Activated CD4-positive, CD25-positive, alpha-beta regulatory T cell treated with anti-CD3 and anti-CD28 coated beads, Interleukin-2, amount 50 U/mL, for 24 hours (primary cell): ENCODE data around the gene SCP2.

Experiments
- ATAC-seq, 2 donors: fragments of 150-1000 bp; cut with Tn5 transposase; one replicate each; pipeline ENCODE4 v1.10.0; 2021; ENCODE audit warnings: mild to moderate bottlenecking in 1 of 2, moderate library complexity in 1 of 2

SCP2 gene

DNA sequence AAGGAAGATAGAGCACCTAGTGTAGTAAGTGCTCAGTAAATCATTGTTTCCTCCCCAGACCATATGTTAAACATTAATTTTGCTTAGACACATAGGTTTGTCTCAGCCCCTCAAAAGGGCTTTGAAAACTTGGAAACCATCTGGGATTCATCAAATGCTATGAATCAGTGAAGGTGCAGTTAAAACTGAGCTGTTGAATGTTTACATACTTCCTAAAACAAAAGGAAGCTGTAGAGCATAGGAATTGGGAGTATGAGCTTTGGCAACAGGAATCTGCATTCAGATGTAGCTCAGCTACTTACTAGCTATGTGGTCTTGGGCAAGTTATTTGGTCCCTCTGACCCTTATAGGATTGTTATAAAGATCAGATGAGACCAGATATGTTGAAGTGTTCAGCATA, 116.2 kb downstream of the SCP2 start:
- ATAC-seq, result no peak

DNA sequence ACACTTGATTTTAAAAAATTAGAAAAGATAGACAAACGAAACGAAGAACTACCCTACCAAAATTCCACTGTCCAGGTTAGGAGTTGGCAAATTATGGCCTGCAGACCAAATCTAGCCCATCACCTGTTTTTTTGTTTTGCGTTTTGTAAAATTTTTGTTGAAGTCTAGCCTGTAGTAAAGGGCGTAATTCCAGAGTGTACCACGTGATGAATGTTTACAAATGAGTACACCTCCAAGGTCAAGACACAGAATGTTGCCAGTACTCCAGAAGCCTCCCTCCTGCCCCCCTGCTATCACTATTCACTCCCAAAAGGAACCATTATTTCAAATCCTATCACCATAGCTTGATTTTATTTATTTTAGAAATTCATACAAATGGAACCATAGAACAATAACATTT, 117.8 kb downstream of the SCP2 start:
- ATAC-seq, result no peak

- no peak for ATAC-seq
Measured at GRCh38 chr1:53046930-53047329, 119.9 kb downstream of the SCP2 start.

DNA sequence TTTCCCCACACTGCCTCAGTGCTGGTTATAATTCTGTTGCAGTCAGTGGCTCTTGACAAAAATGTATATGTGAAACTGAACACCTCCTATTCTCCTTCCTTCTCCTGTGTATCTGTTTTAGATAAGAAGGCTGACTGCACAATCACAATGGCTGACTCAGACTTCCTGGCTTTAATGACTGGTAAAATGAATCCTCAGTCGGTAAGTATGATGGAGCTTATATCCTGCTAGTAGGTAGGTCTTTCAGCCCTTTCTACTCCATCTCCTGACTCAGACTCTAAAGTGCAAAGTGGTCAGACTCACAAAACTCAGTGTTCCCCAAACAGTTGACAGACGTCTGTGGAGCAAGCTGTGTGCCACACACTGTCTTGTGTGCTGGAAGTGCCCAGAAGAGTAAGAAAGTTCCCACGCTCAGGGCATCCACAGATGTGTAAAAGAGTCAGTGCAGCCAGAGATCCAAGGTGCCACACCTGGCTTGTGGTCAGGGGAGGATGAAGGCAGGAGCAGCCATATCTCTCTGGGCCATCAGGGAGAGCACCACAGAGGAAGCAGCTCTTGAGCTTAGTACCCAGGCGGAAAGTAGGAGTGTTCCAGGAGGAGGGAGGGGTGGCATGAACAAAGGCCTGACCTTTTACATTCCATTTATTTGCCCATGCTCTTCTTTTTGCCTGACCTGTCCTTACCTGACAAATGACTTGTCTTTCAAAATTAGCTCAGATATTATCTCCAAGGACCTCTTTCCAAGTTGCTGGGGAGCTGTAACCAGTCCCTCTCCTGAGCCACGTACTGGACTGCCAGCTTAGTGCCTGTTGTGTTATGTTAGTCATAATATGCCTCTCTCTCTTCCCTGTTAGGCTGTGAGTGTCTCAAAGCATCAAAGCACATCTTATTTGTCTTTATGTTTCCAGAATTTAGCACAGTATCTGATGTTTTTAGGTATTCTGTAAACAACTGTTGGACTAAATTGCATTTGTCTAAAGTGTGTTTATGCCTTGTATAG, 121.0 kb downstream of the SCP2 start:
- peak; percentile 46 to 53 for ATAC-seq

DNA sequence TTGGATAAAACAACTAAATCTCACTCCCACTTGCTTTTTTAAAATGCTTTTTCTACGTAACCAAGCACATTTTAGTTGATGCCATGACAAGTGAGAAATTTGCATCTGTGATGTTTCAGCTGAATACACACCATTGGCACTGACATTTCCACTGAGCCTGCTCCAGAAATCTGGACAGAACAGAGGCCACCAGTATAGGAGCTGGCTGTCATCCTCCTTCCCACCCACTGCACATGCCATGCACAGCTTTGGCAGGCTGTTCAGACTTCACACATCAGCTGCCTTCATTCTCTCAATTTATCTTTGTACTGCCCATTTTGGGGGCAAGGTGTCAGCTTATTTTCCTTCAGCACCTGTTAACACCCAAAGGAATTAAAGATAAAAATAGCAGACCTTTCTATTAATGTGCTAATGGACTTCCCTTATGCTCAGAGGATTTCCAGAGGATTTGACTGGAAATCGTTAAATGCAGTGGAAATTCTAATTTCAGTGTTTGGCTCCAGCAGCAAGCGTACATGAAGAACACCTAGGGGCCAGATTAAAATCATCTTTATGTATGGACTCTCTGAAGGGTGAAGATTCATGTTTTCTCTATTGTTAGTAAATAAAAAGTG, 122.0 kb downstream of the SCP2 start:
- ATAC-seq, result no peak

DNA sequence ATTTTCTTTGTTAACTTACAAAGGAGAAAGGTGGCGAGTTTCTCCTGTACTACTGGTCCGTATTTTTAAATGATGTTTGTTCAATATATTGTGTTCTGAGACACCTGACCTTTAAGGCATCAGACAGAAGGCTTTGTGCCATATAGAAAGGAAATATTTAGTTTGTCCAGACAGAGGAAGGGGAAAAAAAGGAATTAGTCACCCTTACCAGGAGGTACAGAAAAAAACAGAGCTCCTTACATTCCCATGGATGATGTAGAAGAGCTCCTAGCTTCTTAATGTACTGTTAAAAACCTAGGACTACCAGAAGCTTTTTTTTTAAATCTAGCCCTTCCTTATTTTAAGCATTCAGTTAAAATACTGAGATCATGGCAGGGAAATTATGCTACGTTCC, 122.5 kb downstream of the SCP2 start:
- ATAC-seq, result no peak

DNA sequence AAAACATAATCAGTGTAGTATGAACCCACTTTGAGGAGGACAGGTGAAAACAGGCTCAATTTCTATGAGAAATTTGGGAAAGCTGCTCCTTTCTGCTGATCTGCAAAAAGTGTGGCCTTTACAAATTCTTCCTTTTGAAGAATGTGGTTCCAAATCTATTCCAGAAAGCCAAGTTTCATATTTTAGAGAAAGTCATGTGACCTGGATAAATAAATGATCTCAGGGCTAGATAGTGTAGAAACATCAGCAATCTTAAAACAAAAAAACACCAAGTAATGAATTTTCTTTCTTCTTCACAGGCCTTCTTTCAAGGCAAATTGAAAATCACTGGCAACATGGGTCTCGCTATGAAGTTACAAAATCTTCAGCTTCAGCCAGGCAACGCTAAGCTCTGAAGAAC, 123.2 kb downstream of the SCP2 start:
- ATAC-seq, result no peak

GRCh38 chr1:53051676-53052075, 124.6 kb downstream of the SCP2 start:
- ATAC-seq, result no peak

DNA sequence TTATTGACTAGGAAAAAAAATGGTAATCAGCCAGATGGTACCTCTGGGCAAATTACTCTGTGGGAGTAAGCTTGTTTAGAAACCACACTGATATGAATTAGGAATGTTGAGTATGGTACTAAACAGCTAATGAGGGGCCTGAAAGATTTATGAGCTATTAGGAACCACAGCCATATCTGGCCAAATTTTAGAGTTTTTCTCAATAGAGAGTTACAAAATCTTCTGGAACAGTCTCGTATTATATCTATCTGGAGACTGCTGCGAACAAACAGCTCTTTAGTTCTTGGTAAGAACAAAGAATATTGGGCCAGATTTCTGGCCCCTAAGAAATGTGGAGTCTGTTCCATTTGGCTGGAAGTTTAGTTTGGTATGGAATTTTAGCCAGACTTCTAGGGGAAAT, 130.1 kb downstream of the SCP2 start:
- ATAC-seq, result no peak

- ATAC-seq, result no peak
Measured at GRCh38 chr1:53060579-53060978, 133.5 kb downstream of the SCP2 start.

- no peak for ATAC-seq
Measured at GRCh38 chr1:53061123-53061858, 134.2 kb downstream of the SCP2 start.

GRCh38 chr1:53061859-53062707, 135.0 kb downstream of the SCP2 start, which contains the start of gene PODN:
Gene PODN, plus strand, starts transcription at chr1:53062213. Its CDS starts 7,643 bp downstream, at chr1:53069856.
- peak in 1 of 2 donors; percentile 28 for ATAC-seq

- ATAC-seq, result no peak
Measured at GRCh38 chr1:53062708-53063591, 135.9 kb downstream of the SCP2 start.

- no peak for ATAC-seq
Measured at GRCh38 chr1:53063744-53064515, 136.9 kb downstream of the SCP2 start.

DNA sequence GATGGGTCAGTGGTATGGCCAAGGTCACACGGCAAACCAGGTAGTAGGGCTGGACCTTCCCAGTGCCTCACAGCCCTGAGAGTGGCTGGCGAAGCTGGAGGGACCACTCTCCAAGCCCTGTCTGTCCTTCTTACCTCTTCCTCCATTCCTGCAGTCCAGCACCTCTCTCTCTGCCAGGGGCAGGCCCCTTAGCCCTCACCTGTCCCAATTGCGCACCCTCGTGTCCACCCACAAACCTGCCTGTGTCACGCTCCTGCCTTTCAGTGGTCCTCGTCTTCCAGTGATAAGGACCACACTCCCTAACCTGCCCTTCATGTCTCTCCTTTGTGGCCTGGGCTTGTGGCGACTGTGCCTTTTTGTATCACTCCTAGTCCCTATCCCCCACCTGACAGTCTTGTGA, 138.3 kb downstream of the SCP2 start:
- ATAC-seq, result no peak

GRCh38 chr1:53066488-53066887, 139.4 kb downstream of the SCP2 start:
- ATAC-seq, result no peak

DNA sequence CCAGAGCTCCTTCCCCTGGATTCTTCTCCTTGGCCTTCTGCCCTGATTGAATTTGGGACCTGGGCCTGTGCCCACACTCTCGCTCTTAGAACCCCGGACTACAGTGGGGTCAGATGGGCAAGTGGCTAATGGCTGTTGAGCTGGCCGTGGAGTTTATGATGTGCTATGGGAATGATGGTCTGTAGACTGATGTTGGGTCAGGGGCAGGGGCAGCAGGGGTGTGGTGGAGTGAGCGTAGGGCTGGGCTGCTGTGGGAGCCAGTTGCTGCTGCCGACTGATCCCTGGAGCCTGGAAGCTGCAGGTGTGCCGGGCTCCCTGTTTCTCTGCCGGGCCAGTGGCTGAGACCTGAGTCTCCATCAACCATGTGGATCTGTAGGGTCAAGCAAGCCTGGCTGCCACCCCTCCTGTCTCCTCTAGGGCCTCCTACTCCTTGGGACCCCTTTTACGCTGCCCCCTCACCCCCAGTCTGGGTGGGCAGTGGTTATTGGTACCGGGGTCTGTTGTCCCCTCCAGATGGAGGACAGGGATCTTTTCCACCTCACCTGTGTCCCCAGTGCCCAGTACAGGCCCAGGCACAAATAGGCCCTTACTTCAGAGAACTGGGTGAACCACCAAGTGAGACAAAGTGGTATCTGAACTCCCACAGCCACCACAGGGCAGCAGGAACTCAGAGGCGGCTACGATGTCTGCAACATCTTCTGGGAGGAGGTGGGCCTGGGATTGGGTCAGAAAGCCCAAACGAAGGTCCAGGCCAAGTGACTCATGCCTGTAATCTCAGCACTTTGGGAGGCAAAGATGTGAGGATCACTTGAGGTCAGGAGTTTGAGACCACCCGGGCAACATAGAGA, 140.0 kb downstream of the SCP2 start:
- ATAC-seq, result no peak

GRCh38 chr1:53067886-53068285, 140.8 kb downstream of the SCP2 start:
- no peak for ATAC-seq

- no peak for ATAC-seq
Measured at GRCh38 chr1:53068314-53069099, 141.4 kb downstream of the SCP2 start.
